Upper lobe of right lung (tissue), 1 donor: ENCODE data around the gene RAB11A. TPM values are rescaled to one million over a fixed set of nuclear protein-coding genes. Genes with fewer than 3 reads are reported as not detected.

Experiments used
- ATAC-seq: fragments of 200-7000 bp; cut with Tn5 transposase; one replicate; pipeline ENCODE4 v1.9.1; 2020; ENCODE audit warnings: mild to moderate bottlenecking, moderate library complexity
- DNase-seq: peaks from one replicate; pipeline ENCODE4 v3.0.0-alpha.2; 2020
- H3K27ac ChIP-seq: fragments of 200-600 bp; one replicate; pipeline ENCODE4 v1.8.0; 2022
- H3K27me3 ChIP-seq: fragments of 200-600 bp; one replicate; pipeline ENCODE4 v1.8.0; 2022; ENCODE audit warnings: mild to moderate bottlenecking
- H3K36me3 ChIP-seq: fragments of 200-600 bp; one replicate; pipeline ENCODE4 v1.8.0; 2022
- H3K4me1 ChIP-seq: fragments of 200-600 bp; one replicate; pipeline ENCODE4 v1.8.0; 2022
- H3K4me3 ChIP-seq: fragments of 200-600 bp; one replicate; pipeline ENCODE4 v1.8.0; 2022; ENCODE audit warnings: mild to moderate bottlenecking
- H3K9me3 ChIP-seq: fragments of 200-600 bp; one replicate; pipeline ENCODE4 v1.8.0; 2022
- CTCF ChIP-seq: fragments of 200-600 bp; IDR thresholded peaks from one replicate; pipeline ENCODE4 v1.8.0; 2022; ENCODE audit warnings: antibody characterized with exemption
- intact Hi-C: fragments of 100-400 bp; cut with DNase I; formaldehyde crosslinking; loops from one replicate; pipeline ENCODE4 v1.11.0; 2022
- total RNA-seq: library from RNA; stranded (reverse); fragmentation: NEBNext Ultra II Directional; extraction: Animal tissue kit (Norgen Biotek cat#: 25700); gene quantifications from one replicate; pipeline ENCODE4 v1.2.1, GENCODE V29; 2021
- donor health status: DM: no; HTN: yes; CAD: no; lungs with severe emphysema.

Gene RAB11A
- total RNA-seq, 1 donor from 2014 or later, result 221 TPM

- Histone ChIP-seq H3K27me3 (no peaks in the 10 kb centered on the region), H3K36me3 (no peaks in the 10 kb centered on the region), H3K4me3 (no peak overlapping the region), H3K27ac (no peak overlapping the region), H3K4me1 (no peaks in the 10 kb centered on the region), H3K9me3 (no peaks in the 10 kb centered on the region)
- TF ChIP-seq CTCF, result no peak
- intact Hi-C loops, result no loop called here
- no peak for ATAC-seq
- DNase-seq, result no peak
These were observed 66.1 kb downstream of the RAB11A start for GRCh38 chr15:65935391-65935790.

- DNase-seq (no peak), ATAC-seq (no peak)
- H3K27me3 ChIP-seq, result no peaks in the 10 kb centered on the region
- H3K4me1 ChIP-seq, result no peaks in the 10 kb centered on the region
- intact Hi-C loops, result no loop called here
- no peaks in the 10 kb centered on the region for H3K36me3 ChIP-seq
- H3K9me3 ChIP-seq, result no peaks in the 10 kb centered on the region
- H3K4me3 ChIP-seq, result no peak overlapping the region
- no peak for TF ChIP-seq CTCF
- H3K27ac ChIP-seq, result no peak overlapping the region
These were observed 67.0 kb downstream of the RAB11A start for GRCh38 chr15:65936282-65936681.

- Histone ChIP-seq H3K4me3 (no peak overlapping the region), H3K27ac (no peak overlapping the region), H3K27me3 (no peaks in the 10 kb centered on the region), H3K4me1 (no peaks in the 10 kb centered on the region), H3K36me3 (no peaks in the 10 kb centered on the region), H3K9me3 (no peaks in the 10 kb centered on the region)
- DNase-seq (no peak), ATAC-seq (no peak)
- no peak for TF ChIP-seq CTCF
- intact Hi-C loops, result no loop called here
These were observed 67.8 kb downstream of the RAB11A start for GRCh38 chr15:65937054-65937453.

- no peaks in the 10 kb centered on the region for H3K36me3 ChIP-seq
- no peak for TF ChIP-seq CTCF
- no peak for ATAC-seq
- H3K27ac ChIP-seq, result no peak overlapping the region
- no peaks in the 10 kb centered on the region for H3K9me3 ChIP-seq
- no peak overlapping the region for H3K4me3 ChIP-seq
- H3K27me3 ChIP-seq, result no peaks in the 10 kb centered on the region
- DNase-seq, result no peak
- intact Hi-C loops, result no loop called here
- no peaks in the 10 kb centered on the region for H3K4me1 ChIP-seq
These were observed 68.2 kb downstream of the RAB11A start for GRCh38 chr15:65937476-65937875.

GRCh38 chr15:65938604-65939003, 69.3 kb downstream of the RAB11A start:
- H3K27me3 ChIP-seq, result no peaks in the 10 kb centered on the region
- no peak overlapping the region for H3K27ac ChIP-seq
- no peak for ATAC-seq
- DNase-seq, result no peak
- TF ChIP-seq CTCF, result no peak
- H3K36me3 ChIP-seq, result no peaks in the 10 kb centered on the region
- H3K4me1 ChIP-seq, result no peaks in the 10 kb centered on the region
- intact Hi-C loops, result no loop called here
- H3K9me3 ChIP-seq, result no peaks in the 10 kb centered on the region
- no peak overlapping the region for H3K4me3 ChIP-seq

GRCh38 chr15:65939901-65940617, 70.8 kb downstream of the RAB11A start:
- ATAC-seq (peak; percentile 88), DNase-seq (no peak)
- Histone ChIP-seq H3K27me3 (no peaks in the 10 kb centered on the region), H3K9me3 (no peaks in the 10 kb centered on the region), H3K4me3 (no peak overlapping the region), H3K27ac (no peak overlapping the region), H3K4me1 (no peaks in the 10 kb centered on the region), H3K36me3 (no peaks in the 10 kb centered on the region)
- intact Hi-C loops, result no loop called here
- no peak for TF ChIP-seq CTCF
